ENCODE measurements around the gene KASH5. TPM values are rescaled to one million over a fixed set of nuclear protein-coding genes. Genes with fewer than 3 reads are reported as not detected.
A peak's percentile ranks its signal among the peaks of the same experiment; 100 is the strongest.

The KASH5 gene
- polyA plus RNA-seq, 3 donors, result 0.14 to 0.57 (median 0.45) TPM

- DNase-seq (ENCODE audit: extremely low read depth in 1 of 11, low read depth in 9 of 11, low spot score in 4 of 11), result no peak
Measured at GRCh38 chr19:49390131-49390928, 2.3 kb downstream of the KASH5 start.

GRCh38 chr19:49390929-49391359 is 2.9 kb downstream of the KASH5 start:
- no peak for DNase-seq (ENCODE audit: extremely low read depth in 1 of 11, low read depth in 9 of 11, low spot score in 4 of 11)

- DNase-seq (ENCODE audit: extremely low read depth in 1 of 11, low read depth in 9 of 11, low spot score in 4 of 11), result peak in 8 of 11 donors; percentile 62 to 75 (median 66)
Measured at GRCh38 chr19:49391581-49392399, 3.7 kb downstream of the KASH5 start.

- no peak for DNase-seq (ENCODE audit: extremely low read depth in 1 of 11, low read depth in 9 of 11, low spot score in 4 of 11)
Measured at GRCh38 chr19:49393881-49394280, 5.8 kb downstream of the KASH5 start.

GRCh38 chr19:49395581-49396407 is 7.7 kb downstream of the KASH5 start:
- no peak for DNase-seq (ENCODE audit: extremely low read depth in 1 of 11, low read depth in 9 of 11, low spot score in 4 of 11)

- no peak for DNase-seq (ENCODE audit: extremely low read depth in 1 of 11, low read depth in 9 of 11, low spot score in 4 of 11)
Measured at GRCh38 chr19:49396738-49397505, 8.9 kb downstream of the KASH5 start.

- DNase-seq (ENCODE audit: extremely low read depth in 1 of 11, low read depth in 9 of 11, low spot score in 4 of 11), result no peak
Measured at GRCh38 chr19:49398001-49398615, 10.1 kb downstream of the KASH5 start.

- no peak for DNase-seq (ENCODE audit: extremely low read depth in 1 of 11, low read depth in 9 of 11, low spot score in 4 of 11)
Measured at GRCh38 chr19:49398931-49399330, 10.9 kb downstream of the KASH5 start.

- no peak for DNase-seq (ENCODE audit: extremely low read depth in 1 of 11, low read depth in 9 of 11, low spot score in 4 of 11)
Measured at GRCh38 chr19:49400029-49400428, 12.0 kb downstream of the KASH5 start.

- peak in 3 of 11 donors; percentile 41 to 76 (median 58) for DNase-seq (ENCODE audit: extremely low read depth in 1 of 11, low read depth in 9 of 11, low spot score in 4 of 11)
Measured at GRCh38 chr19:49403404-49404187, 15.5 kb downstream of the KASH5 start.

GRCh38 chr19:49407079-49407478 is 19.0 kb downstream of the KASH5 start:
- DNase-seq (ENCODE audit: extremely low read depth in 1 of 11, low read depth in 9 of 11, low spot score in 4 of 11), result no peak

- DNase-seq (ENCODE audit: extremely low read depth in 1 of 11, low read depth in 9 of 11, low spot score in 4 of 11), result no peak
Measured at GRCh38 chr19:49407482-49408015, 19.5 kb downstream of the KASH5 start.

- no peak for DNase-seq (ENCODE audit: extremely low read depth in 1 of 11, low read depth in 9 of 11, low spot score in 4 of 11)
Measured at GRCh38 chr19:49408816-49409440, 20.9 kb downstream of the KASH5 start.

GRCh38 chr19:49409441-49410029 is 21.5 kb downstream of the KASH5 start:
- DNase-seq (ENCODE audit: extremely low read depth in 1 of 11, low read depth in 9 of 11, low spot score in 4 of 11), result no peak

- DNase-seq (ENCODE audit: extremely low read depth in 1 of 11, low read depth in 9 of 11, low spot score in 4 of 11), result no peak
Measured at GRCh38 chr19:49411681-49412326, 23.8 kb downstream of the KASH5 start.

- peak; percentile 61 to 85 (median 70) for DNase-seq (ENCODE audit: extremely low read depth in 1 of 11, low read depth in 9 of 11, low spot score in 4 of 11)
Measured at GRCh38 chr19:49413348-49413747, 25.3 kb downstream of the KASH5 start.
